Measurements from ENCODE around the gene LCP2.
A peak's percentile ranks its signal among the peaks of the same experiment; 100 is the strongest.
"Not testable (repeated sequence)": the region's sequence is repeated elsewhere in the genome, so short reads cannot be mapped to it uniquely, and the experiment has no call there.

LCP2 gene

GRCh38 chr5:170252109-170252508, 45.5 kb downstream of the LCP2 start (continued):
- TF ChIP-seq ZSCAN5A (tag by site-specific recombination; IDR thresholded peaks at IDR 0.05) (no peak), MEIS1 (CRISPR knock-in tag; IDR thresholded peaks at IDR 0.05; ENCODE audit: borderline replicate concordance) (no peak), KLF9 (tag by site-specific recombination; IDR thresholded peaks at IDR 0.05; ENCODE audit: low read depth) (no peak), ZBTB49 (tag by site-specific recombination; IDR thresholded peaks at IDR 0.05; ENCODE audit: low read depth) (no peak), KLF8 (tag by site-specific recombination; IDR thresholded peaks at IDR 0.05) (no peak), ZNF555 (tag by site-specific recombination; conservative IDR thresholded peaks at IDR 0.05) (no peak), ZNF221 (tag by site-specific recombination; IDR thresholded peaks at IDR 0.05; ENCODE audit: borderline replicate concordance) (no peak)

DNA sequence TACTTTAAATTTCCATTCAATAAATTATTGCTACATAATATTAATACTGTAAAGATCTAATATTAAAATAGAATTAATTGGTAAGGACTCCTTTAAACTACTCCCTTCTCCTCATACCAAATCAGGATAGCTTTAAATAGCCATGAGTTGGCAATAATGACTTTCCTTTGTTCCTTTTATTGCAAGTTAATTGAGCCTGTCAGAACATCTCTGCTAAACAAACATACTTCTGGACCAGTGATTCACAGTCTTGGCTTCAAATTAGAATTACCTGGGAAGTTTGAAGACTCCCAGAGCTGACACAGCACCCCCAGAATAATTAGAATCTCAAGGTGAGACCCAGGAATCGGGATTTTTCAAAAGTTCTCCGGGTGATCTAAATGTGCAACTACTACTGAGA, 46.1 kb downstream of the LCP2 start:
- POLR2A ChIA-PET, result no interaction called here
- TF ChIP-seq ZNF37A (tag by site-specific recombination; IDR thresholded peaks at IDR 0.05), result 0 out of 2 replicates have a peak, but pooled peaks have one; percentile 2
- TF ChIP-seq ZNF664 (tag by site-specific recombination; IDR thresholded peaks at IDR 0.05), result peak; percentile 60; the same call in 1 of the 2 replicates
- no peak for TF ChIP-seq ZNF157 (tag by site-specific recombination; IDR thresholded peaks at IDR 0.05)
- TF ChIP-seq ZNF670 (tag by site-specific recombination; IDR thresholded peaks at IDR 0.05; ENCODE audit: low read depth), result no peak
- TF ChIP-seq FEZF1 (tag by site-specific recombination; IDR thresholded peaks at IDR 0.05), result 0 out of 2 replicates have a peak, but pooled peaks have one; percentile 12
- TF ChIP-seq OSR2 (tag by site-specific recombination; IDR thresholded peaks at IDR 0.05), result peak; percentile 56
- CTCF ChIA-PET, result interaction anchor here (0.9 to 1.4 kb wide), 2 partner anchors 16 to 18 kb away, joined by 3 to 4 read pairs; no protein-coding TSS in a partner anchor
- no peak overlapping the region for H3K27ac ChIP-seq (ENCODE audit: extremely low read depth, low read depth, low read length)
- no peaks in the 10 kb centered on the region for H3K9me3 ChIP-seq (ENCODE audit: control insufficient read depth, insufficient read depth, low read depth, low read length)
- H3K36me3 ChIP-seq (ENCODE audit: control insufficient read depth in 2 of 2, insufficient read depth in 1 of 2, low read length in 2 of 2), result no peaks in the 10 kb centered on the region
- H3K4me1 ChIP-seq (ENCODE audit: control insufficient read depth, insufficient read depth, low read length), result peaks cover 23% of the 10 kb centered on the region
- H3K4me3 ChIP-seq (ENCODE audit: low read depth, low read length), result no peak overlapping the region

DNA sequence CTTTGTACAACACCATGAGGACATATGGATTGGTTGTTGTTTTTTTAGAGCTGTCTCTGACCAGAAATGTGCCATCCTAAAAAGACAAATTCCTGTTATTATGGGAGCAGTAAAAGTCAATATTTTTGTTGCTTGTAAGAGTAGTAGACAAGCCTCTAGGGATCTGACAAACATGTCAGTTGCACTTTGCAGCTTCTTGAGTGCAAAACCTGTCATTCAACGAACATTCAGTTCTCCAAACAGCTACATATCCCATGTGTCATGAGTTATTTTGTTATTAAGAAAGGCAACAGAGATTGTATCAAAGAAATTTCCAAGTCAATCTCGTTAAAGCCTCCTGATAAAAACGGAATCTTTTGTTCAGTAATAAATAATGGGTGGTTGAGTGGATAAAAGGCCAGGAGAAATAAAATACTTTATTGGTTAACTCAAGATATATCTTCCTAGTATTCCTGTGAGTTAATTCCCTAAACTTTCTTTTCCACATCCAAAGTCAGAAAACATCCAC, 46.7 kb downstream of the LCP2 start:
- peaks cover 23% of the 10 kb centered on the region for H3K4me1 ChIP-seq (ENCODE audit: control insufficient read depth, insufficient read depth, low read length)
- no peaks in the 10 kb centered on the region for H3K9me3 ChIP-seq (ENCODE audit: control insufficient read depth, insufficient read depth, low read depth, low read length)
- ChIA-PET CTCF (interaction anchor here (0.9 kb wide), 1 partner anchor 18 kb away, joined by 4 read pairs; no protein-coding TSS in a partner anchor), POLR2A (no interaction called here)
- H3K4me3 ChIP-seq (ENCODE audit: low read depth, low read length), result no peak overlapping the region
- no peak overlapping the region for H3K27ac ChIP-seq (ENCODE audit: extremely low read depth, low read depth, low read length)
- TF ChIP-seq ZFP69B (tag by site-specific recombination; IDR thresholded peaks at IDR 0.05), result no peak
- TF ChIP-seq, protein P1, sequence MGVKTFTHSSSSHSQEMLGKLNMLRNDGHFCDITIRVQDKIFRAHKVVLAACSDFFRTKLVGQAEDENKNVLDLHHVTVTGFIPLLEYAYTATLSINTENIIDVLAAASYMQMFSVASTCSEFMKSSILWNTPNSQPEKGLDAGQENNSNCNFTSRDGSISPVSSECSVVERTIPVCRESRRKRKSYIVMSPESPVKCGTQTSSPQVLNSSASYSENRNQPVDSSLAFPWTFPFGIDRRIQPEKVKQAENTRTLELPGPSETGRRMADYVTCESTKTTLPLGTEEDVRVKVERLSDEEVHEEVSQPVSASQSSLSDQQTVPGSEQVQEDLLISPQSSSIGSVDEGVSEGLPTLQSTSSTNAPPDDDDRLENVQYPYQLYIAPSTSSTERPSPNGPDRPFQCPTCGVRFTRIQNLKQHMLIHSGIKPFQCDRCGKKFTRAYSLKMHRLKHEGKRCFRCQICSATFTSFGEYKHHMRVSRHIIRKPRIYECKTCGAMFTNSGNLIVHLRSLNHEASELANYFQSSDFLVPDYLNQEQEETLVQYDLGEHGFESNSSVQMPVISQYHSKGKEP (tag by site-specific recombination; IDR thresholded peaks at IDR 0.05), result 0 out of 2 replicates have a peak, but pooled peaks have one; percentile 18
- H3K36me3 ChIP-seq (ENCODE audit: control insufficient read depth in 2 of 2, insufficient read depth in 1 of 2, low read length in 2 of 2), result no peaks in the 10 kb centered on the region

- no peaks in the 10 kb centered on the region for H3K9me3 ChIP-seq (ENCODE audit: control insufficient read depth, insufficient read depth, low read depth, low read length)
- ChIA-PET CTCF (no interaction called here), POLR2A (no interaction called here)
- H3K36me3 ChIP-seq (ENCODE audit: control insufficient read depth in 2 of 2, insufficient read depth in 1 of 2, low read length in 2 of 2), result no peaks in the 10 kb centered on the region
- no peak for TF ChIP-seq ZNF596 (tag by site-specific recombination; IDR thresholded peaks at IDR 0.05)
- TF ChIP-seq ZNF138 (tag by site-specific recombination; IDR thresholded peaks at IDR 0.05; ENCODE audit: borderline replicate concordance), result no peak
- TF ChIP-seq, protein P2, sequence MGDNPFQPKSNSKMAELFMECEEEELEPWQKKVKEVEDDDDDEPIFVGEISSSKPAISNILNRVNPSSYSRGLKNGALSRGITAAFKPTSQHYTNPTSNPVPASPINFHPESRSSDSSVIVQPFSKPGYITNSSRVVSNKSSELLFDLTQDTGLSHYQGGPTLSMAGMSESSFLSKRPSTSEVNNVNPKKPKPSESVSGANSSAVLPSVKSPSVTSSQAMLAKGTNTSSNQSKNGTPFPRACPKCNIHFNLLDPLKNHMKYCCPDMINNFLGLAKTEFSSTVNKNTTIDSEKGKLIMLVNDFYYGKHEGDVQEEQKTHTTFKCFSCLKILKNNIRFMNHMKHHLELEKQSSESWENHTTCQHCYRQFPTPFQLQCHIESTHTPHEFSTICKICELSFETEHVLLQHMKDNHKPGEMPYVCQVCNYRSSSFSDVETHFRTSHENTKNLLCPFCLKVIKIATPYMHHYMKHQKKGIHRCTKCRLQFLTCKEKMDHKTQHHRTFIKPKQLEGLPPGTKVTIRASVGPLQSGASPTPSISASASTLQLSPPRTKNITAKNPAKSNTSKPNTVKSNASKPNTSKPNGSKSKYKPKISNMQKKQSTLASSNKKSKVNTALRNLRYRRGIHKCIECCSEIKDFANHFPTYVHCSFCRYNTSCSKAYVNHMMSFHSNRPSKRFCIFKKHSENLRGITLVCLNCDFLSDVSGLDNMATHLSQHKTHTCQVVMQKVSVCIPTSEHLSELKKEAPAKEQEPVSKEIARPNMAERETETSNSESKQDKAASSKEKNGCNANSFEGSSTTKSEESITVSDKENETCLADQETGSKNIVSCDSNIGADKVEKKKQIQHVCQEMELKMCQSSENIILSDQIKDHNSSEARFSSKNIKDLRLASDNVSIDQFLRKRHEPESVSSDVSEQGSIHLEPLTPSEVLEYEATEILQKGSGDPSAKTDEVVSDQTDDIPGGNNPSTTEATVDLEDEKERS (tag by site-specific recombination; IDR thresholded peaks at IDR 0.05), result no peak
- no peak for TF ChIP-seq ZNF169 (tag by site-specific recombination; IDR thresholded peaks at IDR 0.05)
- H3K4me3 ChIP-seq (ENCODE audit: low read depth, low read length), result no peak overlapping the region
- H3K4me1 ChIP-seq (ENCODE audit: control insufficient read depth, insufficient read depth, low read length), result peaks cover 23% of the 10 kb centered on the region
- H3K27ac ChIP-seq (ENCODE audit: extremely low read depth, low read depth, low read length), result no peak overlapping the region
Observed at GRCh38 chr5:170249355-170249754, 48.2 kb downstream of the LCP2 start.

- peaks cover 23% of the 10 kb centered on the region for H3K4me1 ChIP-seq (ENCODE audit: control insufficient read depth, insufficient read depth, low read length)
- H3K27ac ChIP-seq (ENCODE audit: extremely low read depth, low read depth, low read length); H3K36me3 ChIP-seq (ENCODE audit: control insufficient read depth in 2 of 2, insufficient read depth in 1 of 2, low read length in 2 of 2); CTCF ChIA-PET; POLR2A ChIA-PET; H3K4me3 ChIP-seq (ENCODE audit: low read depth, low read length); H3K9me3 ChIP-seq (ENCODE audit: control insufficient read depth, insufficient read depth, low read depth, low read length): not testable (repeated sequence)
Observed at GRCh38 chr5:170248931-170249227, 48.7 kb downstream of the LCP2 start.
